Measurements from ENCODE around the gene PARP9.

PARP9 gene

GRCh38 chr3:122564155-122564912 lies at the start of gene PARP9, which contains the start of gene DTX3L:
Gene PARP9, minus strand, starts transcription at chr3:122564300. Its CDS starts 4,680 bp downstream, at chr3:122559620.
Gene DTX3L, plus strand, starts transcription at chr3:122564338. Its CDS starts 89 bp downstream, at chr3:122564427.
- peak; percentile 65 for DNase-seq

GRCh38 chr3:122612696-122613095 lies 48.6 kb upstream of the PARP9 start:
- DNase-seq, result no peak

DNA sequence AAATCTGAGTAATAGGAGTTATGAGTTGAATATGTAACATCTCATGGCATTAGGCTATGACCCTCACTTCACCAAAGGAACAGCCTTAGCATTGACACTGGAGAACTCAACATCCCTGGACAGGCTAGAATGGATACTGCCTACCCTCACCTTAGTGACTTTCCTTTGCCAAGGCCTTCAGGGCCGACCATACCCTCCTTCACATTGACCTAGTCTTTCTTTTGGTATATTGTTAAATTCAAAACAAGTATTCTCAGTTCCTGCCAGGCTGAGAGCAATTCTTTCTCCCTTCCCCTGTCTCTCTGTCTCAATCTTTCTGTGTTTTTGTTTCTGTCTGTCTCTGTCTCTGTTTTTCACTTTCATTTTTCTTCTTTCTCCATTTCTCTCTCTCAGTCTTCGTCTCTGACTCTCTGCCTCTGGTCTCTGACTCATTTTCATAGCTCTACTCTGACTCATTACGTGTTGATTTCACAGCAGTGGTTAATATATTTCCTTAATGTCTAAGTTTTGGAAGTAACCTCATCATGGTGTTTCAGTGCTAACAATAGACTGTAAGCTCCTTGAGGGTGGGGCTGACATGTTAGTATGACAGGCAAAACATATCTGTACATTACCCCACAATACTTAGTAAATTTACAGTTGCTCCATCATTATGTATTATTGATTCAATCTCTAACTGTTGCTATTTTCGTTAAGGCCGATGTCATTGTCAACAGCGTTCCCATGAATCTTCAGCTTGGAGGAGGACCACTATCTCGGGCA lies 45.9 kb upstream of the PARP9 start:
- no peak for DNase-seq

- no peak for DNase-seq
Observed at GRCh38 chr3:122608916-122609315, 44.8 kb upstream of the PARP9 start.

GRCh38 chr3:122606330-122606729 lies 42.2 kb upstream of the PARP9 start:
- no peak for DNase-seq

- DNase-seq, result no peak
Observed at GRCh38 chr3:122603056-122603455, 39.0 kb upstream of the PARP9 start.

DNA sequence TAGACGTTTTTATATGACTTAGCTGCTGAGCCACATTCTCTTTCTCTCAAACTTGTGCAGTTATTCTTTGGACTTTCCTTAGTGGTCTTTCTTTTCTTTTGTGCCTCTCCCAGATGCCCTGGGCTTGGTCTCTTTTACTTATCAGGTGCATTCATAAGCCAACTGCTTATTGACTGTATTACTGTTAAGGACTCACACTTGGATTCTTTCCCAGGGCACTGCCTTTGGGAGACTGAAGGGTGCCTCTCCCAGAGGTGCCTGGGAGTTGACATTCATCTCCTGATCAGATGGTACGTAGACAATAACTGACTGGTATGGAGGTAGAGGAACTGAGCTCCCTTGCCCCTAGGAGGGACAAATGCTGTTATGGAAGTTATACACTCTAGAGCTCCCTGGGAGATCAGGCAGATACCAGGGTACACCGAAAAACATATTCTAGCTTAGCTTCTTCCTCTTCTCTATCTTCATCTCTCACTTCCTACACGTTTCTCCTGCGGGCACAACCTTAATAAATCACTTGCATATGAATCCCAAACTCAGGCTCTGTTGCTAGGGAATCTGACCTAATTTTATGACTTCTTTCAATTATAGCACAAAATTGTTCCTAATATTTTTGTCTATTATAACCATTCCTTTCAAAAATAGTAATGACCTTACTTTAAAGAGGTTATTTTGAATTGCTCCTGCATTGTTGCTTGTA lies 38.1 kb upstream of the PARP9 start:
- no peak for DNase-seq

DNA sequence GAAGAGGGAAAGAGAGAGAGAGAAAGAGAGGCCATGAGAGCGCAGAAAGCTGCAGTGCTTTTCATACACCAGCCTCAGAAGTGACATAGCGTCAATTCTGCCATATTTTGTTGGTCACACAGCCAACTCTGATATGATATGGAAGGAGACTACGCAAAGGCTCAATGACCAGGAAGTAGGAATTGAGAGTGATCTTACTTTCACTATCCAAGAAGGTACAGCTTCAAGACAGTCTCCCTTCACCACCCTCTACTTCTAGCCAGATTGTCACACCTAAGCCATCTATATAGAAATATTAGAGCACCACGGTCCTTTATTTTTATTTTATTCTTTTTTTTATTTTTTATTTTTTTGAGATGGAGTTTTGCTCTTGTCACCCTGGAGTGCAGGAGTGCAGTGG lies 34.5 kb upstream of the PARP9 start:
- DNase-seq, result no peak

DNA sequence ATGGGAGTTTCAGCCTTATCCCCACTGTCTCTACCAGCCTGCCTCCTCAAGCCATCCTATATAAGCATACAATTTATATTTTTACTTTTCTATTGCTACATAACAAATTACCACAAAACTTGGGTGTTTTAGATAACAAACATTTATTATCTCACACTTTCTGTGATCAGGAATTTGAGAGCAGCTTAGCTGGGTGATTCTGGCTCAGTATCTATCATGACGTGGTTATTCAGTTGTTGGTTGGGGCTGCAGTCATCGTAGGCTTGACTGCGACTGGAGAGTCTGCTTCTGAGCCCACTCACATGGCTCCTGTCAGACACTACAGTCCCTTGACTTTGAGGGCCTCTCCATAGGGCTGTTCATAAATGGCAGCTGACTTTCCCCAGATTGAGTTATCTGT lies 34.1 kb upstream of the PARP9 start:
- DNase-seq, result no peak

- DNase-seq, result no peak
Observed at GRCh38 chr3:122594025-122594424, 29.9 kb upstream of the PARP9 start.

GRCh38 chr3:122590610-122591009 lies 26.5 kb upstream of the PARP9 start:
- DNase-seq, result no peak

DNA sequence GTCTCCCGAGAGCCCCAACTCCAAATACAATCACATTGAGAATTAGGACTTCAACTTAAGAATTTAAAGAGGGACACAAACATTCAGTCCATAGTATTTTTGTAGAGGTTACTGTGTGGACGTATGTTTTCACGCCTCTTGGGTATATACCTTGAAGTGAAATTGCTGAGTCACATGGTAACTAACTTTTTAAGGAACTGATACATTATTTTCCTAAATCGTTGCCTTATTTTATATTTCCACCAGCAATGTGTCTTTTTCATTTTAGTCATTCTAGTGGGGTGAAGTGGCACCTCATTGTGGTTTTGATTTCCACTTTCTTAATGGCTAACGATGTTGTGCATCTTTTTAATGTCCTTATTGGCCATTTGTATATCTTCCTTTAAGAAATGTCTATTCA lies 25.2 kb upstream of the PARP9 start:
- DNase-seq, result no peak

GRCh38 chr3:122587572-122587971 lies 23.5 kb upstream of the PARP9 start:
- DNase-seq, result no peak

DNA sequence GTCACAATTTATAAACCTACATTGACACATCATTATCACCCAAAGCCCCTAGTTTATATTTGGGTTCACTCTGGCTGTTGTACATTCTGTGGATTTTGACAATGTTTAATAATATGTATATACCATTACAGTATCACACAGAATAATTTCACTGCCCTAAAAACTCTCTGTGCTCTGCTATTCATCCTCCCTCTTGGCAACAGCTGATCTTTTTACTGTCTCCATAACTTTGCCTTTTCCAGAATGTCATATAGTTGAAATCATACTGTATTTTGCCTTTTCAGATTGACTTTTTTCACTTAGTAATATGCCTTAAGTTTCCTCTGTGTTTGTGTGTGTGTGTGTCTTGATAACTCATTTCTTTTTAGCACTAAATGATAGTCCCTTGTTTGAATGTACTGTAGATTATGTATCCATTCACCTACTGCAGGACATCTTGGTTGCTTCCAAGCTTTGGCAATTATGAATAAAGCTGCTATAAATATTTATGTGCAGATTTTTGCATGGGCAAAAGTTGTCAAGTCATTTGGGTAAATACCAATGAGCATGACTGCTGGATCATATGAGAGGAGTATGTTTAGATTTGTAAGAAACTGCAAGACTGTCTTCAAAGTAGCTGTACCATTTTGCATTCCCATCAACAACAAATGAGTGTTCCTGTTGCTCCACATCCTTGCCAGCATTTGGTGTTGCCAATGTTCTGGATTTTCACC lies 22.8 kb upstream of the PARP9 start:
- DNase-seq, result no peak

GRCh38 chr3:122586098-122586497 lies 22.0 kb upstream of the PARP9 start:
- no peak for DNase-seq

- DNase-seq, result no peak
Observed at GRCh38 chr3:122582390-122582789, 18.3 kb upstream of the PARP9 start.

DNA sequence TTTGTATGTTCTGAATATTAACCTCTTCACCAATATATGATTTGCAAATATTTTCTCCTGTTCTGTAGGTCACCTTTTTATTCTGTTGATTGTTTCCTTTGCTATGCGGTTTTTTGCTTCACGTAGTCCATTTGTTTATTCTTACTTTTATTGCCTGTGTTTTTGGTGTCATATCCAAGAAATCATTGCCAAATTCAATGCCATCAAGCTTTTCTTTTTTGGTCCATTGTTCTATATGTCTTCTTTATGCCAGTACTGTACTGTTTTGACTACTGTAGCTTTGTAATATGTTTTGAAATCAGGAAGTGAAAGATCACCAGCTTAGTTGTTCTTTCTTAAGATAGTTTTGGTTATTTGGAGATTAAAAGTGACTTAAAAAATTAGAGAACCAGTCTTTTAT lies 17.5 kb upstream of the PARP9 start:
- no peak for DNase-seq

- DNase-seq, result no peak
Observed at GRCh38 chr3:122580470-122580869, 16.4 kb upstream of the PARP9 start.

DNA sequence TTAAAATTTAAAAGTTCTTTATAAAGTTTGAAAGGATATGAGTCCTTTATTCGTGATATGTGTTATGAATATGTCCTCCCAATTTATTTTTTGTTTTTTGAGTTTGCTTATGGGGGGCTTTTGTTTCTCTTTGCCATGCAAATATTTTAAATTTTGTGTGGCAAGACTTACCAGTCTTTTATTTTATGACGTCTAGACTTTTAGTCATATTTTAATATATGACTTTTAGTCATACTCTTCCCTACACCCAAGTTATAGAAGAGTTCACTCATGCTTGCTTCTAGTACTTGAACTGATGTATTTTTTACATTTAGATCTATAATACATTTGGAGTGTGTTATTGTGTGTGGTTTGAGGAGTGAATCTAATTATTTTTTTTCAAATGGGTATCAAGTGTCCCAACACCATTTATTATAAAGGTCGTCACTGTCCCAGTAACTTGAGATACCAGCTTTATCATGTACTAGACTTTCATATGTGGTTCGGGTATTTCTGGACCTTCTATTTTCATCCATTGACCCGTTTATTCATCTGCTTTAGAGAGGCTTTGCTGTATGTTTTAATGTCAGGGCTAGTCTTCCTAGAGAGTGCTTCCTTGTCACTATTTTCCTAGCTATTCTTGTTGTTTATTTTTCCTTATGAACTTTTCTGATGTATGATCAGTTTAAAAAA lies 14.1 kb upstream of the PARP9 start:
- no peak for DNase-seq

GRCh38 chr3:122577409-122578031 lies 13.4 kb upstream of the PARP9 start, which contains the start of gene PARP15:
Gene PARP15, plus strand, starts transcription at chr3:122577650. Its CDS starts 18 bp downstream, at chr3:122577668.
- no peak for DNase-seq

- no peak for DNase-seq
Observed at GRCh38 chr3:122576174-122576940, 12.3 kb upstream of the PARP9 start.

Data from NCI-H2029 treated with DMSO at 0.1 percent for 48 hours (cell line).